Epithelial cell of proximal tubule (primary cell): ENCODE data around the gene PANX2. TPM values are rescaled to one million over a fixed set of nuclear protein-coding genes. Genes with fewer than 3 reads are reported as not detected.

ENCODE experiments used
- DNase-seq: peaks from one replicate; pipeline ENCODE4 v3.0.0-alpha.2; 2011; ENCODE audit warnings: low read depth
- H3K4me3 ChIP-seq: 2 replicates; pipeline ENCODE4 v1.5.1; 2011; ENCODE audit warnings: low read depth, mild to moderate bottlenecking, low read length
- CTCF ChIP-seq: conservative IDR thresholded peaks from 2 replicates; pipeline ENCODE4 v1.5.1; 2012; ENCODE audit warnings: low read depth, mild to moderate bottlenecking, low read length
- total RNA-seq: library from RNA; depleted of rRNA; stranded (reverse); fragments of >200 nt; gene quantifications from 2 replicates; pipeline ENCODE4 v1.2.3, GENCODE V29; 2015

Gene PANX2
- total RNA-seq, 1 donor from 2014 or later, result 0.12 TPM

- no peak overlapping the region for H3K4me3 ChIP-seq
- no peak for TF ChIP-seq CTCF
- DNase-seq, result no peak
Measured at GRCh38 chr22:50189184-50189848, 18.8 kb downstream of the PANX2 start.

GRCh38 chr22:50189849-50190181 lies 19.3 kb downstream of the PANX2 start:
- no peak for TF ChIP-seq CTCF
- DNase-seq, result no peak
- peak overlapping the region; percentile 60 for H3K4me3 ChIP-seq

GRCh38 chr22:50190182-50190940 lies 19.8 kb downstream of the PANX2 start:
- peak; percentile 47 for DNase-seq
- H3K4me3 ChIP-seq, result peak overlapping the region; percentile 60
- TF ChIP-seq CTCF, result peak; percentile 46

DNA sequence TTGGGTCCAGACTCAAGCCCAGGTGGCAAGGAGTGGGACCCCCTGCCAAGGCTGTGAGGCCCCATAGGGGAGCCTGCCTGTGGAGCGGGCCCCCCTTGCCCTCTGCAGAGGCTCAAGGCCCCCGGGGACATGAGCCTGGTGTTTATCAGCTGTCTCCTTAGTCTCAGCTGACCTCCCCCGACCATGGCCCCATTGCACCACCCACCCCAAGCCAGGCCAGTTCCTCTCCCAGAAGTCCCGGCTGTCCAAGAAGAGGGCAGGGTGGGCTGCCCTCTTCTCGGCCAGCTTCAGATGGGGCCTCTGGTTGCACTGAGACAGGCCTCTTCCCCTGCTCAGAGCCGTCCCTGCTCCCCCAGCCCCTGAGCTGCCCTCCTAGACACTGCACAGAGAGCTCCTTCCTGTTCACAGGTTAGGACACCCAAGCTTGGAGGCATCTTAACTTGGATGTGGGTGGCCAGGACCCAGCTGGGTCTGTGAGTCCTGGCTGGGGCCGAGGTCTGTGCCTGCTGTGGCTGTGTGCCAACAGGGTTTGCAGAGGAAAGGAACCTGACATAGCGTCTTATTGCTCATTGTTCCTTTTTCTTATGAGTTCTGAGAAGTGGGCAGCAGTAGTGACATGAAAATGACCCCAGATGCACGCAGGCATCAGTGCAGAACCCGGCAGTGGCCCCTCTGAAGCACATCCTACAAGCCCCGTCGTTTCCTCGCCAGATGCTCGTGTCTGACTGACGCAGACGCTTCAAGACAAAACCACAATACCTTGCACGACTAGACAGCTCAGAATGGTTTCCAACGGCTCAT lies 20.6 kb downstream of the PANX2 start:
- no peak for DNase-seq
- peak overlapping the region; percentile 60 for H3K4me3 ChIP-seq
- TF ChIP-seq CTCF, result no peak

DNA sequence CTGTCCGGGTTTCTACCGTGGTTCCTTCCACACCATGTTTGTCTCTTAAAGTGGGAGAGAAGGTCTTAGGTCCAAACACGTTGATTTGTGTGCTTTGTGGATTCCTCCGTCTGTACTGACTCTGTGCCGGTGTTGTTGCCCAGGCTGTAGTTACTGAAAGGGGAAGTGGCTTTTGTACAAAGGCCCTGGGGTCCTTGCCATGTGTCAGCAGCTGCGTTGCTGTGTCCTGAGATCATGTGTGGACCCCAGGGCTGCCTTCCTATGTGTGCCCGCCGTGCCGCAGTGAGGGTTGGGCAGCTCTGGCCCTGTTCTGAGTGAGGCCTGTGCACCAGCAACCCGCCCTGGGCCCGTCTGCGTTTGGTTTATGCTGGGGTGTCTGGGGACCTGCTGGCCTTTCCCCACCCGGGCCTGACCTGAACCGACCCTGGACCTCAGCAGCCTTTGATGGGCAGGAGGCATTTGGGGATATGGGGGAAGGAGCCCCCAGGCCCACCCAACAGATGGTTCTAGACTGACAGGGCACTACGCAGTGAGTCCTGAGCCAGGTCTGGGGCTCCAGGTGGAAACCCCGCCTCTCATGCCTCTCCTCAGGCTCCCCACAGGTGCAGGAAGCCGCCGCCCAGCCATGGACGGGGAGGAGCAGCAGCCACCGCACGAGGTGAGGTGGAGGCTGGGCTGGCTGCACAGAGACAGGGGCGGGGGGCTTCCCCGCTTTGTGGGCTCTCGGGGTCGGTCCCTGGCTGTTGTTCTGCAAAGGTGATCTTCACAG lies 22.1 kb downstream of the PANX2 start:
- no peak for TF ChIP-seq CTCF
- DNase-seq, result no peak
- H3K4me3 ChIP-seq, result no peak overlapping the region

- no peak overlapping the region for H3K4me3 ChIP-seq
- no peak for TF ChIP-seq CTCF
- DNase-seq, result no peak
Measured at GRCh38 chr22:50193621-50194020, 23.1 kb downstream of the PANX2 start.
